Measurements from ENCODE around the gene FLNB. TPM values are rescaled to one million over a fixed set of nuclear protein-coding genes. Genes with fewer than 3 reads are reported as not detected.

FLNB gene
- total RNA-seq, 1 experiment from 2014 or later: 83.4 TPM

DNA sequence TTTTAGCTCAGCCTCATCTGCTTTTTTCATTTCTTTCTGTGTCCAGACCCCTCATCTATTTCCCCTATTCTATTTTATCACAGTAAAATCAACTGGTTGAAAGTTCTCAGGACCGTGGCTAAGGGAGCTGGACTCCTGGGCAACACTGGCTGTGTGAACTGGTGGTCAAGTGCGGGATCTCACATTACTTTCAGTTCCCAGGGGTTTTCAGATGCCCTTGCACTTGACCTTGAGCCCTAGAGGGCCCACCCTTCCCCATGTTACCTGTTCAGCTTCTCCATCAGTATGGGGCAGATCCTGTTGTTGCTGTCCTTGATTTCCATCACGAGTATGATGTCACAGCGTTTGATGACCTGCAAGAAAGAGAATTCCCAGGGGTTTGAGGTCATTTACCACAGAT lies 199.7 kb downstream of the FLNB start:
- Histone ChIP-seq H3K79me1 (ENCODE audit: insufficient read depth, low read depth, low read length, poor library complexity, severe bottlenecking) (no peaks in the 10 kb centered on the region), H2BK5ac (ENCODE audit: insufficient read length, low read length) (no peak overlapping the region), H3K18ac (ENCODE audit: insufficient read length, low read depth, low read length) (no peak overlapping the region), H4K5ac (ENCODE audit: insufficient read length, low read depth, low read length) (no peak overlapping the region), H4K20me1 (ENCODE audit: control insufficient read depth, insufficient read depth, insufficient read length) (no peaks in the 10 kb centered on the region), H2AFZ (ENCODE audit: low read length) (no peak overlapping the region), H2AK5ac (ENCODE audit: insufficient read length, low read length) (no peak overlapping the region), H3K27ac (ENCODE audit: insufficient read length, low read depth, low read length) (no peak overlapping the region), H3K79me2 (ENCODE audit: insufficient read depth, low read length) (no peaks in the 10 kb centered on the region), H2BK20ac (ENCODE audit: low read depth, low read length, poor library complexity, severe bottlenecking) (no peak overlapping the region), H3K23me2 (ENCODE audit: insufficient read length, low read depth, low read length, poor library complexity, severe bottlenecking) (no peaks in the 10 kb centered on the region), H2BK12ac (ENCODE audit: insufficient read length, low read depth, low read length) (no peak overlapping the region), H3K4ac (ENCODE audit: low read depth, low read length) (no peak overlapping the region), H2BK120ac (ENCODE audit: low read depth, low read length, poor library complexity, severe bottlenecking) (no peak overlapping the region), H3K9me3 (ENCODE audit: control insufficient read depth, low read depth, low read length) (no peaks in the 10 kb centered on the region), H4K91ac (ENCODE audit: insufficient read length, low read depth, low read length) (no peak overlapping the region), H3K23ac (ENCODE audit: insufficient read length, low read depth, low read length) (no peak overlapping the region), H3K56ac (ENCODE audit: insufficient read length, low read depth, low read length) (no peak overlapping the region), H3K14ac (ENCODE audit: insufficient read depth, low read length) (no peak overlapping the region), H3K9ac (ENCODE audit: extremely low read depth, insufficient read length, low read length) (no peak overlapping the region), H3T11ph (ENCODE audit: low read length) (no peak overlapping the region), H3K4me2 (ENCODE audit: insufficient read depth, insufficient read length, low read length) (no peak overlapping the region), H3K27me3 (ENCODE audit: insufficient read depth, low read length) (no peaks in the 10 kb centered on the region), H4K8ac (replicated peaks; ENCODE audit: insufficient read length, low read depth, low read length) (no peak overlapping the region), H2BK15ac (ENCODE audit: low read depth, low read length) (no peak overlapping the region), H3K4me1 (ENCODE audit: insufficient read depth, low read length) (no peaks in the 10 kb centered on the region)
- TF ChIP-seq CTCF (conservative IDR thresholded peaks at IDR 0.05): no peak
- H3K4me3 Mint-ChIP-seq: no peak overlapping the region
- H3K27ac Mint-ChIP-seq: no peak overlapping the region
- peaks cover 14% of the 10 kb centered on the region for H3K27me3 Mint-ChIP-seq (ENCODE audit: low read depth)
- DNase-seq: no peak
- H3K9me3 Mint-ChIP-seq: no peaks in the 10 kb centered on the region; a peak in 2 of 5 replicates
- H3K4me1 Mint-ChIP-seq: no peaks in the 10 kb centered on the region; a peak in 1 of 4 replicates
- whole genome bisulfite sequencing (ENCODE audit: extremely low coverage, insufficient read length, low lambda C conversion rate): no CpG with 5 or more reads among the region's 4 CpGs
- no peaks in the 10 kb centered on the region for H3K36me3 Mint-ChIP-seq (ENCODE audit: insufficient read depth in 1 of 3, low read depth in 3 of 3)

Measured in H9 (cell line).